OCI-LY3 (cell line): ENCODE results near the gene AOAH.

Source experiments
- H2AFZ ChIP-seq: fragments of 200-600, 300-600 bp; shearing (Covaris generic); 2 replicates; pipeline ENCODE4 v1.6.0; 2014; ENCODE audit warnings: antibody characterized with exemption, low read depth, low read length
- H3K27ac ChIP-seq: fragments of 200-600, 300-600 bp; sonication (generic); 2 replicates; pipeline ENCODE4 v1.5.1; 2014; ENCODE audit warnings: mild to moderate bottlenecking, low read length, moderate library complexity, mixed read lengths
- H3K27me3 ChIP-seq: fragments of 200-600, 300-600 bp; sonication (generic); 2 replicates; pipeline ENCODE4 v1.6.1; 2014; ENCODE audit warnings: low read depth, low read length, mixed read lengths
- H3K36me3 ChIP-seq: fragments of 200-600, 300-600 bp; sonication (generic); replicated peaks from 2 replicates; pipeline ENCODE3; 2014; ENCODE audit warnings: low read depth, low read length, mixed read lengths
- H3K4me1 ChIP-seq: fragments of 300-600, 200-600 bp; sonication (generic); 2 replicates; pipeline ENCODE4 v1.6.1; 2014; ENCODE audit warnings: low read length, mixed read lengths
- H3K4me2 ChIP-seq: fragments of 200-600, 300-600 bp; sonication (generic); 2 replicates; pipeline ENCODE4 v1.6.1; 2014; ENCODE audit warnings: low read length, mixed read lengths
- H3K4me3 ChIP-seq: fragments of 300-600, 200-600 bp; sonication (generic); 2 replicates; pipeline ENCODE4 v1.5.1; 2014; ENCODE audit warnings: antibody characterized with exemption, mild to moderate bottlenecking, low read length, moderate library complexity
- H3K79me2 ChIP-seq: fragments of 300-600, 200-600 bp; shearing (Covaris generic); 2 replicates; pipeline ENCODE4 v1.6.1; 2014; ENCODE audit warnings: mild to moderate bottlenecking, low read length, mixed read lengths
- H3K9ac ChIP-seq: fragments of 300-600, 200-600 bp; shearing (Covaris generic); 2 replicates; pipeline ENCODE4 v1.6.0; 2014; ENCODE audit warnings: mild to moderate bottlenecking, low read length, moderate library complexity
- H3K9me3 ChIP-seq: fragments of 200-600, 300-600 bp; shearing (Covaris generic); 2 replicates; pipeline ENCODE4 v1.6.1; 2014; ENCODE audit warnings: low read length, mixed read lengths; ENCODE audit not compliant: insufficient read depth
- H4K20me1 ChIP-seq: fragments of 200-600, 300-600 bp; sonication (generic); 2 replicates; pipeline ENCODE4 v1.6.1; 2016; ENCODE audit warnings: low read length, mixed read lengths; ENCODE audit not compliant: insufficient read depth
- EZH2phosphoT487 ChIP-seq: fragments of 200-600 bp; shearing (Covaris generic); IDR thresholded peaks from 2 replicates; pipeline ENCODE4 v1.6.1; 2018; ENCODE audit warnings: antibody characterized with exemption, mixed run types, low read depth
- TF ChIP-seq, protein P1 (sequence below): fragments of 200-600, 300-600 bp; sonication (generic); IDR thresholded peaks from 2 replicates; pipeline ENCODE4 v1.5.1; 2014; ENCODE audit warnings: antibody characterized with exemption, low read length, low read depth

The AOAH gene

DNA sequence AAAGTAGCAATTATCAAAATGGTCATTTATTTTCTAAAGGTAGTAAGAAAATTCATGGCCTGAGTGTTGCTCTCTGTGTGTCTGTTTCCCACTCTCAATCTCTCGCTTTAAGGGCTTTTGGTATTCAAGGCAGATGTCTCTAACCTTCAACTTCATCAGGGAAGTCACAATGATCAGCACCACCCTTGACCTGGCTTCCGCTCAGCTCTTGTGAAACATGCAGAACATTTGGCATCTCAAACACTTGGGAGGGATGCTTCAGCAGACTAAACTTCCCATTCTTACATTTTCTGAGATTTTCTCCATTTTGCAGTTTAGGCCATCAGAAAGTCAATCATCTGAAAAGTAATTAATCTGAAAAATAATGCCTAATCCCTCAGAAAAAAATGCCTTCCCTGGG is 129.8 kb downstream of the AOAH start:
- no peaks in the 10 kb centered on the region for H3K36me3 ChIP-seq
- no peak overlapping the region for H3K4me3 ChIP-seq
- H3K79me2 ChIP-seq = no peaks in the 10 kb centered on the region
- no peak overlapping the region for H3K27ac ChIP-seq
- no peaks in the 10 kb centered on the region for H3K4me1 ChIP-seq
- no peak overlapping the region for H2AFZ ChIP-seq
- no peaks in the 10 kb centered on the region for H3K9me3 ChIP-seq
- 0 out of 2 replicates have a peak, but pooled peaks cover 6% of the 10 kb centered on the region for H3K27me3 ChIP-seq
- TF ChIP-seq EZH2phosphoT487 = no peak
- TF ChIP-seq, protein P1, sequence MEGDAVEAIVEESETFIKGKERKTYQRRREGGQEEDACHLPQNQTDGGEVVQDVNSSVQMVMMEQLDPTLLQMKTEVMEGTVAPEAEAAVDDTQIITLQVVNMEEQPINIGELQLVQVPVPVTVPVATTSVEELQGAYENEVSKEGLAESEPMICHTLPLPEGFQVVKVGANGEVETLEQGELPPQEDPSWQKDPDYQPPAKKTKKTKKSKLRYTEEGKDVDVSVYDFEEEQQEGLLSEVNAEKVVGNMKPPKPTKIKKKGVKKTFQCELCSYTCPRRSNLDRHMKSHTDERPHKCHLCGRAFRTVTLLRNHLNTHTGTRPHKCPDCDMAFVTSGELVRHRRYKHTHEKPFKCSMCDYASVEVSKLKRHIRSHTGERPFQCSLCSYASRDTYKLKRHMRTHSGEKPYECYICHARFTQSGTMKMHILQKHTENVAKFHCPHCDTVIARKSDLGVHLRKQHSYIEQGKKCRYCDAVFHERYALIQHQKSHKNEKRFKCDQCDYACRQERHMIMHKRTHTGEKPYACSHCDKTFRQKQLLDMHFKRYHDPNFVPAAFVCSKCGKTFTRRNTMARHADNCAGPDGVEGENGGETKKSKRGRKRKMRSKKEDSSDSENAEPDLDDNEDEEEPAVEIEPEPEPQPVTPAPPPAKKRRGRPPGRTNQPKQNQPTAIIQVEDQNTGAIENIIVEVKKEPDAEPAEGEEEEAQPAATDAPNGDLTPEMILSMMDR = no peak
- no peaks in the 10 kb centered on the region for H4K20me1 ChIP-seq
- H3K9ac ChIP-seq = no peak overlapping the region
- H3K4me2 ChIP-seq = no peak overlapping the region

DNA sequence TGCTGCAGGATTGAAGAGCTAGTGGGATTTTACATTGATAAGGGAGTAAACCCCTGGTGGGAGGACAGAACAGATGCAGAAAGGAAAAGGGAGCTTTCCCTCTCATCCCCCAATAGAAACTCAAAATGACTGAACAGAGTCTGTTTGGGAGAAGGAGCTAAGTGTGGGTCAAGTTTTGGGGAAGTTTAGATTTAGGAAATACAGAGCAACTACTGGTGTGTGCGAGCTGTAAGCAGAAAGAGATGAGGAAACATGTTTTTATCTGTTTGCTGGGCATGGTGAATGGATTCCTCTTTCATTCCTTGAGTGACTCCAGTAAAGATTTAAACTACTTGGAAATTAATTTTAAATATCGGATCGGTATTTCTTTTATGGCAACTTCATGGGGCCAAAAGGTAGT is 132.7 kb downstream of the AOAH start:
- H3K9ac ChIP-seq = no peak overlapping the region
- no peak overlapping the region for H3K4me3 ChIP-seq
- no peak overlapping the region for H2AFZ ChIP-seq

DNA sequence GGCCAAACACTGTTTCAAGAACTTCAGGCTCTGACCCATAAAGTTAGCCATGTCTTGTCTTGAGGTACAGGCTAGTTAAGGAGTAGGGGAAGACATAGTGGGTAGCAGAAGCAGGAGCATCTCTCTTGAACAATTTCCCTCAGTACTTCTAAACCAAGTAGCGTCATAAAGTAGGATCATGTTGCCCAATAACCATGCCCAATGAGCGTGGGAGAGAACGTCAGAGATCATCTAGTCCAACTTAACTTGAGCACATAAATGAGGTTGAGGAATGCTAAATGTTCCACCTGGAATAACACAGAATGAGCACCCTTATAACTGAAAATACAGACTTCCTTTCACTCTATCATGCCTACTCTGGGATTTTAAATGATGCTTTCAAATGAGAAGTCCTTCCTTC is 134.9 kb downstream of the AOAH start:
- Histone ChIP-seq H3K9me3 (no peaks in the 10 kb centered on the region), H3K4me1 (no peaks in the 10 kb centered on the region), H3K27ac (no peak overlapping the region), H2AFZ (no peak overlapping the region), H3K27me3 (0 out of 2 replicates have a peak, but pooled peaks cover 10% of the 10 kb centered on the region), H3K4me3 (no peak overlapping the region), H3K36me3 (no peaks in the 10 kb centered on the region), H4K20me1 (no peaks in the 10 kb centered on the region), H3K79me2 (no peaks in the 10 kb centered on the region), H3K4me2 (no peak overlapping the region), H3K9ac (no peak overlapping the region)
- no peak for TF ChIP-seq EZH2phosphoT487
- TF ChIP-seq, protein P1 = no peak

More for the DNA sequence above, 132.7 kb downstream of the AOAH start:
- H3K27me3 ChIP-seq = 0 out of 2 replicates have a peak, but pooled peaks cover 6% of the 10 kb centered on the region
- no peak overlapping the region for H3K4me2 ChIP-seq
- TF ChIP-seq, protein P1 = no peak
- TF ChIP-seq EZH2phosphoT487 = no peak
- no peaks in the 10 kb centered on the region for H4K20me1 ChIP-seq
- H3K27ac ChIP-seq = no peak overlapping the region
- H3K4me1 ChIP-seq = no peaks in the 10 kb centered on the region
- no peaks in the 10 kb centered on the region for H3K9me3 ChIP-seq
- no peaks in the 10 kb centered on the region for H3K36me3 ChIP-seq
- no peaks in the 10 kb centered on the region for H3K79me2 ChIP-seq

DNA sequence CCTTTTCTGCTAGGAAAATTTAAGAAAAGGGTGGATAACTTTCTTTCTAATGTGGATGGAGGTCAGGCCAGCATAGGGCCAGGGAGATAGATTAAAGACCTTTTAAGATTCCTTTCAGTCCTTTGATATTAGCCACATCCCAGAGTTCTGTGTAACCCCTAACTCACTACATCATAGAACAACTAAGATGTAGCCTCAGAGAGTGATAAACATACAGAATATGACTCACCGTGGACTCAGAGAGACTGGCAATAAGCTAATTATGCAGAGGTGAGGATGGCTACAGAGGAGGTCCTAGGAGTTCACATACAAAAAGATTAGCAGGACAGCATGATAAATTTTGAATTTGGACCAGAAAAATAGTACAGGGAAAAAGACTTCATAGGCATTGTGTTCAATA is 141.0 kb downstream of the AOAH start:
- TF ChIP-seq EZH2phosphoT487 = no peak
- TF ChIP-seq, protein P1 = no peak
- Histone ChIP-seq H4K20me1 (no peaks in the 10 kb centered on the region), H3K9ac (no peak overlapping the region), H3K9me3 (no peaks in the 10 kb centered on the region), H3K4me1 (no peaks in the 10 kb centered on the region), H3K27me3 (0 out of 2 replicates have a peak, but pooled peaks cover 4% of the 10 kb centered on the region), H3K4me2 (no peak overlapping the region), H2AFZ (no peak overlapping the region), H3K36me3 (no peaks in the 10 kb centered on the region), H3K4me3 (no peak overlapping the region), H3K27ac (no peak overlapping the region), H3K79me2 (no peaks in the 10 kb centered on the region)
